ENCODE results near the gene TIMM17A.
"Not testable (repeated sequence)": the region's sequence is repeated elsewhere in the genome, so short reads cannot be mapped to it uniquely, and the experiment has no call there.

Gene TIMM17A
- total RNA-seq = 17.1 to 35.4 (median 28.4) reads per million in 4 donors

DNA sequence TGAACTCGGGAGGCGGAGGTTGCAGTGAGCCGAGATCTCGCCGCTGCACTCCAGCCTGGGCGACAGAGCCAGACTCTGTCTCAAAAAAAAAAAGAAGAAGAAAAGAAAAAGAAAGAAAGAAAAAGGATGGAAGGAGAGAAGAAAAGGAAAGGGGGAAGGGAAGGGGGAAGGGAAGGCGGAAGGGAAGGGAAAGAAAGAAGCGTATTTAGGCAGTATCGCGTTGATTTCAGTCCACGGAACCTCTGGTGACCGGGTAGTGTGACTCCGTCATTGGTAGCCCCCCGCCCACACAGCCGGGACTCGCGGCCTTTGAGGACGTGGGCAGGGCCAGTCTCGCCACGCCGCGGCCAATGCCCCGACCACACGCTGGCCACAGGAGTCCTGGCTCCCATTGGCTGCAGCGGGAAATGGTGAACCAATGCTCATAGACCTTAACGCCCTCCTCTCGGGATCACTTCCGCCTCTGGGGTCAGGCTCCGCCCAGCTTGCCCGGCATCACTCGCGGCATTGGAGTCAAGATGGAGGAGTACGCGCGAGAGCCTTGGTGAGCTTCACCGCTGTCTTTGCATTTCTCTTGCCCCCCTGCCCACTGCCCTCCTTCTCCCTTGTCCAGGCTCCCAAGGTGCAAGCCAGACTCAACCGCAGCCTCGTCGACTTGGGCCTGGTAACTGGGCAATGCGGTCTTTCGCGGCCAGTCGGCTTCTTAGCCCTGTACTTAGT lies at the start of gene TIMM17A:
Gene TIMM17A (plus strand): TSS at position 495 of the 720 bp plus-strand sequence. CDS start 24 bp downstream, at position 519.
- DNase-seq = peak; percentile 79 to 94 (median 88)

DNA sequence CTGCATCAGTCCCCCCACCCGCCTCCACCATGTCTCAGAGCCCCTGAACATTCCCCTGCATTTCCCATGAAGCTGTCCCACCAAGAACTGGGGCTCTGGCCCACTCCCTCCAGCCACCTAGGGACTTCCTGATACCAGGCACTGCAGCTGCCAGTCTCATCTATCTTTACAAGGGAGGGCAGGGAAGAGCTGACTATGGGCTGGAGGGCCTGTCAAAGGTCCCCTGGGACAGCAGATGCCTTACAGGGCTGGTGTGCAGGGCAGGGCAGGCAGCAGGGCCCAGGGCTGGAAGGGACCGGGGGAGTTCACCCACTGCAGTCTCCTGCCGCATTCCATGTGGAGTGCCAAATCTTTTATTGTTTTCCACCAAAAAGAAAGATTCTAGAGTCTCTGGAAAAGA lies 49.0 kb upstream of the TIMM17A start:
- DNase-seq = no peak

DNA sequence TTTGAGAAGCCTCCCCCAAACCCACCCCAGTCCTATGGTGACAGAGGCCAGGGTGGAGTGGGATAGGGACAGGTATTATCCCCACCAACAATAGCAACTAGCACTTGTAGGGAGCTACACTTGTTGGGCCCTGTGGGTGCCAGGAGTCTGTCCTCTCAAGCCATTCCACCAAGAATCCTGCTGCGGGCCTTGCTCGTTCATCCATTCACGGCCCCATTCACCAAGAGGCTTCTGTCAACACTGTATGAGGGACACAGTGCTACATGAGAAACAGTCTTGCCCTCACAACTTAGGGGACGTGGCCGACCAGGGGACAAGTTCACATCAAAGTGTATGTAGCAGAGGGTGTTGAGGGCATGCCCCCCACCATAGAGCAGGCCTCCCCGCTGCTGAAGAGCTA lies 47.7 kb upstream of the TIMM17A start:
- no peak for DNase-seq

DNA sequence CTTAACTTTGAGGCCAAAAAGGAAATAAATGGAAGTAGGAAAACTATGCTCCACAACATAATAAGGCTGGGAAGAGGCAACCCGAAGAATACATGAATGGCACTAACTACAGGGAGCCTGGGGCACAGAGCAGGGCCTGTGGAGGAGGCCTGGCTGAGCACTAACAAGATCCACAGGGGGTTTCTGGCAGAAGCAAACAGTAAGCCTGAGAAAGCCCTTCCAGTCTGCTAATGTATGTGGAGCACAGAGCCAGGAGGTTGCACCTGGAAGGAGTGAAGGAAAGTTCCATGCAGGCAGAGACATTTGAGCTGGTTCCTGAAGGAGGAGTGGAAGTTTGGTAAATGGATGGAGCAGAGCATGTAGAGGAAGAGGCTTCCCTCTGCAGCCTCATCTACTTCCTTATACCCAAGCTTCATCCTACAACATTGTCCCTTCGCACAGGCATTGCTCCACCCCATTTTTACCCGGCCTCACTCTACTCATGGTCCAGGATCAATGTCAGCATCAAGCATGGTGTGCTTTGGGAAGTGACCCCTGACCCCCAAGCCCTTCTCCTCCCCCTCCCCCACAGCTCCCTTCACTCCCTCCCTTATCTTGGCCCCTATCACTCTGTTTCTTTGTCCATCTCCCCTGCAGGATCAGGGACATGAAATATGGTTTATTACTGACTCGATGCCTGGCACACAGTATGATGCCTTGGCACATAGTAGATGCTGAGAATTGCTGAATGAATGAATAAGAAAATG lies 43.3 kb upstream of the TIMM17A start:
- DNase-seq = no peak

DNA sequence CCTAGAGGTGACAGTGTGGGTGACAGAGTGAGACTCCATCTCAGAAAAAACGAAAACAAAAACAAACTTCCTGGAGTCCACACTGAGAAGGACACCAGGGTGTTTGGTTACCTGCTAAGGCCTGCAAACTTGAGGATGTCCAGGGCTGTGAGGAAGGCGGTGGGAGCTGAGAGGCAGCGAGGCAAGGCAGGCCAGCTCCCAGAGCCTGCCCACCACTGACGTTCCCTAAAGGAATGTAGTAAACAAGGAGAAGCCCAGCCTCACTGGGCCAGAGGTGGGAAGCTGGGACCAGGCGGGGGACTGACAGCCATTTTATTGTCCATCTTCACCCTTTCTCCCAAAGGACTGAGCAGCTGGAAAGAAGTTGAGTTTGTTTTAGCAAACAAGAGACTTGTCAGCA lies 42.5 kb upstream of the TIMM17A start:
- DNase-seq = no peak

DNA sequence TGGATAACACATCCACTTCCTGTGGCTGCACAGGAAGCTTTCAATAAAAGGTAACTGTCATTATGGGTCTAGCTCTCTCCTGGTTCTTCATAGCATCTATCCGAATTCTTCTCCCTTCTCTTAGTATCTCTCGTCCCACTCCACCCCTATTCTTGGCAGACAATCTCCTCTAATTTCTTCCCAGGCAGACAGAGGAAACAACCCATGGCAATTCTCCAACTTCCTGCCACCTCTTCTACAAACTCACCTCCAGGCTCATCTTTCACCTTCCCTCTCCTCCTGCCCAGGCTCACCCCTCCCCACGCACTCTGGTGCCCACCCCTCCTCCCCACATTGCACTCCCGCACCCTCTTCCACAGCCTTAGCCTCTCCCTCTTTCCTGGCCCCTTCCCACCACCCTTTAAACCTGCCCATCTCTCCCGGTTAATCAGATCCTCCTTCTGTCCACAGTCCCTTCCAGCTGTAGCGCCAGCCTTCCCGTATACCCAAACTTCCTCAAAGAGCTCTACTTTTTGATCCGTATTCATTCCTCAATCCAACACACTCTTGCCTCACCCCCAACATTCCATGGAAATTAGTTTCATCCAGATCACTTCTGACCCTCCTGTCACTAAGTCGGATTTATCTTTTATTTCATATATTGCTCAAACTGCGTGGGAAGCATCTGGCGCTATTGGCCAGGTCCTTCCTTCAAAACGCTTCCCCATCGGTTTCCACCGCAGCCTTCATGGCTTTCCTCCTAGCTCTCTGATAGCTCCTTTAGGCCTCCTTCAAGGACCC lies 40.7 kb upstream of the TIMM17A start:
- no peak for DNase-seq

DNA sequence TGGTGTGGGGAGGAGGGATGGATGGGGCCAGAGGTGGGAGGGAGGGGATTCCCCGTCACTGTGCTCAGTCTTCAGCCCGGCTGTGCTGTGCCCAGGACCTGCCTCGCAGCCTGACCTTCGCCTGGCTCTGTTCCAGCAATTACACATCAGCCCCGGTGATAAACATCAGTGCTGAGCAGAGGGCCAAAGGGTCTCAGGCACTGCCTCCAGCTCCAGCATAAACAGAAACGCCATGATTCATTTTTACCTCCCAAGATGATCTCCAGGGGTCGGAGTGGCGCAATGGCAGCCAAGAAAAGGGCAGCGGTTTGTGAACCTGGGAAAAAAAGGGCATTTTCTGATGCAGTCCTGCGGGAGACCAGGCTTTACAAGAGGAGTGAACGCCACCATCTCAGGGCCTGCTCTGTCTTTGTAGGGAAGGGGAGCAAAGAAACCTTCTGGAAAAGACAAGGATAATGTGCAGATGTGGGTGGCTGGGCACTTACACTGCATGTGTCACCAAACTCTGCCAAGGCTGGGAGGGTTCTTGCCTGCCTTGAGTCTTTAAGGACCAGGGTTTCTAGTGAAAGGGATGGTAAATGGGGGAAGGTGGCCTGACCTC lies 38.6 kb upstream of the TIMM17A start:
- no peak for DNase-seq

DNA sequence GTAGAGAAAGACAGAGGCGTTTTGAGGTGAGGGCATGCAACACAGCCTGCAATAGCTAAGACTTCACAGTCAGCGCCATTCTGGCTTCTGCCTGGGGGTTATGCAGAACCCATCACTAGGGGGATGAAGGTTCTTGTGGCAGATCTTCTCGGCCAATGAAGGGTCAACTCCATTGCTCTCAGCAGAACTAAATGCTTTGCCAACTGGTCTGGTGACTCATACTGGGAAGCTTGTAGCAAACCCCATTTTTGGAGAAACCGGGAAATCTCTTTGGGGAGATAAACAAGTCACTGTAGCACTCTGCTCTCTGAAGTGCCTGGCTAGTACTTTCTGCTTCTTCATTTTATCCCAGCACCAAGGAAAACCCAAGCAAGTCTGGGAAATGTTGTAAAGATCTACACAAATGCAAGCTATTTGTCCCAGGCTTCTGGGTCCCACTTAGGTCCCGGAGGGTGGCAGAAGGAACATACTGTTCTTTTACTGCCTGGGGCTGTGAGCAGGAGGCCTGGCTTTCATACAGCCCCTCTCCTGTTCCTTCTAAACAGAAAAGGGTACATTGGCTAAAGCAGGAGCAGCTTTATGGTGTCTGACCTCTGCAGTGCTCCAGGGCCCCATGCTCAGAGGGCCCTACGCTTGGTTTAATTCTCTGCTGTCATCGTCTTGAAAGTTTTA lies 37.8 kb upstream of the TIMM17A start:
- no peak for DNase-seq

DNA sequence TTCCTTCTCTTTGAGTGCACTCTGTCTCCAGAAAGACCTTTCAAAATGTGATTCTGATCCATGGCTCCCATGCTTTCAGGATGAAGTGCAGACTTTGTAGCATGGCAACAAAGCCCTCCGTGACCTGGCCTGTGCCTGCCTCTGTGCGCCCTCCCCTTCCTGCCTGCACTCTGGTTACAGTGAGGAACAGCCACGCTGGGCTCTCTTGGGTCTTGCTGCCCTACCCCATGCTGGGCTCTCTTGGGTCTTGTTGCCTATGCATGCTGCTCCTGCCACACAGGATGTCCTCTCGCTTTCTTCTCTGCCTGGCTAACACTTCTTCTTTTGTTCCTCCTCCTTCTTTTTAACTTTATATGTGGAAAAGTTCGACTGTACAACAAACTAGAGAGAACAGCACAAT lies 37.0 kb upstream of the TIMM17A start:
- DNase-seq = no peak

DNA sequence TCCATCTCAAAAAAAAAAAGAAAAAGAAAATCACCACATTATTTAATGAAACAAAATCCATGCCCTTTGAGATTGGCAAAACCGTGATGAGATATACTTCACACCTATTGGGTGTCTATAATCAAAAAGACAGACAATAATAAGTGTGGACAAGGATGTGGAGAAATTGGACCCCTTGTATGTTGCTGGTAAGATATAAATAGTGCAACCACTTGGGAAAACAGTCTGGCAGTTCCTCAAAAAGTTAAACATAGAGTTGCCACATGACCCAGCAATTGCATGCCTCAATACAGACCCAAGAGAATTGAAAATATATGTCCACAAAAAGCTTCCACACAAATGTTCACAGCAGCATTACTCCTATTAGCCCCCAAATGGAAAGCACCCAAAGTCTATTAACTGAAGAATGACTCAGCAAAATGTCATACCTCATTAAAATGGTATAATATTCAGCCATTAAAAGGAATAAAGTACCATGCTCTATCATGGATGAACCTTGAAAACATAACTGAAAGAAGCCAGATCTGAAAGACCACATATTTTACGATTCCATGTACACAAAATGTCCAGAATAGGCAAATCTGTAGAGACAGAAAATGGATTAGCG lies 33.2 kb upstream of the TIMM17A start:
- no peak for DNase-seq

DNA sequence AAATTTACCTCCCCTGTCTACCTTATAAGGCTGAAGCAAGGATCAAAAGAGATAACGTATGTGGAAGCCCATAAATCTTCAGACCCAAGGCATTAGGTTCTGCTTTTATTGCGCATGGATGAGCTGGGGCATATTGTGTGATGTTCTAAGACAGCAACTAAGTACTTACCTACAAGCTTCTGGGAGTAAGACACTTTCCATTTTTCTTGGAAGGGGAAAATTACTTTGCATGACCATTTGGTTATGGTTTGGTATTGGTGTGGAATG lies 30.1 kb upstream of the TIMM17A start:
- DNase-seq = no peak

DNA sequence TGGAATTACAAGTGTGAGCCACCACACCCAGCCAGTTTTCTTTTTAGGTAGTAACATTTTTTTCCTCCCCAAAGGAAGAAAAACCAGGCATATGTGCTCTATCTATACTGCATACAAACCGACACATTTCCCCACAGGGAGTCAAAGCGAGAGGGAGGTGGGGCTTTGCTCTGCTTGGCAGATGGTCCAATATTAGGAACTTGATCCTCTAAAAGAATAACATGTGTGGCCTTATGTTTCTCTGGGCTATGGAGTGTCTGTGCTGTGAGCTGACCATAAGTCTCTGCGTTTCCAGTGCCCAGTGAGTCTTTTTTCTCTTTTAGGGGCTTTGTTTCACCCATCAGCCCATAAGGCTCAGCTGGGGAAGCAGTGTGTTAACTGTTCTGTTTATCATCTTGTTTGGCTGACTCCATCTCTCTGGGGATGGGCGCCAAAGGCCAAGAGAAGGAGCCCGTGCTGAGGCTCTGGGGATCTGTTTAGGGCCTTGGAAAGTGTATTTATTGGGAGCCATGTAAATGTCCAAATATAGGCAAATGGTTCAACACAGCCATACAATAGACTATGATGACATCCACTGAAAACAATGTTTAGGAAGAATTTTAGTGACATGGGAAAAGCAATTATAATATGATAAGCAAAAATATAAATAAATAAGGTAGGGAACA lies 29.2 kb upstream of the TIMM17A start:
- no peak for DNase-seq

DNA sequence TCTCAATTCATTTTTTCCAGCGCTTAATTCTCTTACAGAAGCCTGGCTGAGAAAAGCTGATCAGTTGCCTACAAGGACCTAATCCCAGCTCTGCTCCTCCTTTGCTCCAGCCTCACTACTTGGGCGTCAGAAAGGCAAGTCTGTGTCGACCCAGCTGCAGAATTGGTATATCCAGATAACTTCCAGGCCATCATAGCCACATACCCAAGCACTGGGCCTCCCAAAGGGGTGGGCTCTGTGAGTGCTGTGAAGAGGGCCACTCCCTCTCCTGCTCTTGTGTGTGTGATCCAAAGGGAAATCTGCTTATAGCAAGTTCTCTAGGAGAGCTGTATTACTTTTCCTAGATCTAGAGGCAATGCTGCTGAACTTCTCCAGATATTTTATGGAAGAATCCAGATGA lies 27.0 kb upstream of the TIMM17A start:
- no peak for DNase-seq

DNA sequence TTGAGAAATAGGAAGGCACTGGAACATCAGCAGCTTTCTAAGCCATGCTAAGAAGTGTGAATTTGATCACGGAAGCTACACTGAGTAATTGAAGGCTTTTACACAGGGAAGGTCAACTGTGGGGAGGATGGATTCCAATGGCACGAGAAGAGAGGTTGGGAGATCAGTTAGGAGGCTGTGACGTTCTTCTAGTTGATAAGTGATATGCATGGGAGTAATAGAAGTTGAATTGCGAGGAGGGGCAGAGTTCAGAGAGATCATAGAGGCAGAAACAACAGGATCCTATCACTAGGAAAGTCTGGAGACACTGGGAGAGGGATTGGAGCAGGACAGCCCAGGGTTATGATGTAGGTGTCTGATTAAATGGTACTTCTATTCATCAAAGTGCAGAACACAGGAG lies 25.2 kb upstream of the TIMM17A start:
- no peak for DNase-seq

DNA sequence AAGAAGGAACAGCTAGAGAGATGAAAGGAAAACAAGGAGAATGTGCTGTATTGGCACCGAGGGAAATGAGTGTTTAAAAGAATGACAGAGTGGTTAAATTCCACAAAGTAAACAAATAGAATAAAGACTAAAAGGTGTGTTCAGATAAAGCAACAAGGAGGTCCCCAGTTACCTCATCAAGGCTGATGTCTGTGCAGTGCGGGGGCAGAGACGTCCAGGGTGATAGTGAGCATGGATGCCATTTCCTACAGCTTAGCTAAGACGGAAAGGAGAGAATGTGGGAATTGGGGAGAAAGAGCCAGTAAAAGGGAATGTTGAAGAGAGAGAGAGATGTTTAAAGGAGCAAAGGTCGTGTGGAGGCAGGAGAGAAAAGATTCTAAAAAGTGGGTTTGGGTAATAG lies 24.5 kb upstream of the TIMM17A start:
- DNase-seq = no peak

DNA sequence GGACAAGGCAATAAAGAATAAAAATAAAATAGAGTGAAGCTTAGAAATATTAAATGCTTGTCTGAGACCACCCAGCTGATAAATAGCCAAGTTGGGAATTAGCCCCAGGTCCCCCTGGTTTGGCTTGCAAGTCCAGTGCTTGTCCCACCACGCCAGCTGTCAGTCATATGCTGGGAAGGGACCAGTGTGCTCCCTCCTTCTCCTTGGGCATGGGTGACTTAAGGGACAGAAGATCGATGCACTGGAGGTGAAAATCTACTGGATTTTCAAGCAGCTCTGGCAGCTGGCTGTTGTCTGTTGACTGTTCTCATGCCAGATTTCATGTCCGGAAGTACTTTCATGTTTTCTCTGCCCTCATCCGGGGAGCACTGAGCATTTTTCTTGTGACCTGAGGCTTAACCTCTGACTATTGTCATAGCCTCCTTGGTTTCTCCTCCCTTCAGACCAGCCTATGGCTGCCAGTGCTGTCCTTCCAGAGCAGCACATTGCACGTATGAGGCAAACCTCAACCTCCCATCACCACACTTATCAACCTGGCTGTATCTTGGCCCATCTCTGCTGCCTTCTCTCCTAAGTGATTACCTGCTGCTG lies 21.4 kb upstream of the TIMM17A start:
- DNase-seq = no peak

DNA sequence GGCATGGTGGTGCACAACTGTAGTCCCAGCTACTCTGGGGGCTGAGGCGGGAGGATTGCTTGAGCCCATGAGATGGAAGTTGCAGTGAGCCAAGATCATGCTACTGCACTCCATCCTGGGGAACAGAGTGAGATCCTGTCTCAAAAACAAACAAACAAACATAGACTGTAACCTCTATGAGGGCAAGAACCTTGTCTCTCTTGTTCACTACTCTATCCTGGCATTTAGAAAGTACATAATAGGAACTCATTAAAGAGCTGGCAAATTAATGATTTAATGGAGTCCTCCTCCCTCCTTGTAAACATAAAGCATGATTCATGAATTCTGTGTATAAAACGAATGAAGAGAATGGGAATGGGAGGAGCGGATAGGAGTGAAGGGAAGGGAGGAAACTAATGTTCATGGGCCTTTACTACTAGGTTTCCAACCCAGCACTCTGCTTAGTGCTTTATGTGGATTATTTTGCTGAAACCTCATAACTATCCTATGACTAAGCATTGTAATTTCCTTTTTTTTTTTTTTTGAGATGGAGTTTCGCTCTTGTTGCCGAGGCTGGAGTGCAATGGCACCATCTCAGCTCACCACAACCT lies 17.6 kb upstream of the TIMM17A start:
- DNase-seq = no peak

DNA sequence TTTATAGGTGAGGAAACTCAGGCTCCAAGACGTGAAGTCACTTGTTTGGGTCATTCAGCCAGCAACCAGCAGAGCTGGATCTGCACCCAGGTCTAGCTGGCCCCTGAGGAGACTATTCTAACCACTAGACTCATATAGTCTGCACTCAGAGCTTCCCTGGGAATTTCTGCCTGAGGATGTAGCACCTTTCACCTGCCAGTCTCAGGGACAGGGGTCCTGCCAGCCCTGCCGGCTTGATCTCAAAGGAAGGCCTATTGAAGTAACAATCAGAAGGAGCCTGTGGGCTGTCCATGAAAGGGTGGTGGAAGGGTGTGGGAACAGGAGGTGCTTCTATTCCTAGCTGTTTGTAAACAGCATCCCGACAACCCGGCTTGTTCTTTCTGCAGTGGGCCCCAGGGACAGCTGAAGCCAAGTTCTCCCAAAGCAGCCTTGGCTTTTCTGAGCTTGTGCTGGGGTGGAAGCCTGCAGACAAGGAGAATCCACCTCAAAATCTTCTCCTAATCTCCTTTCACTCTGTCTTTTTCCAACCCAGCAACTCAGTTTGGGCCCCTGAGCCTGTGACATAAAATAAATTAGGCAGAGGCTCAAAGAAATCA lies 16.8 kb upstream of the TIMM17A start:
- DNase-seq = no peak

DNA sequence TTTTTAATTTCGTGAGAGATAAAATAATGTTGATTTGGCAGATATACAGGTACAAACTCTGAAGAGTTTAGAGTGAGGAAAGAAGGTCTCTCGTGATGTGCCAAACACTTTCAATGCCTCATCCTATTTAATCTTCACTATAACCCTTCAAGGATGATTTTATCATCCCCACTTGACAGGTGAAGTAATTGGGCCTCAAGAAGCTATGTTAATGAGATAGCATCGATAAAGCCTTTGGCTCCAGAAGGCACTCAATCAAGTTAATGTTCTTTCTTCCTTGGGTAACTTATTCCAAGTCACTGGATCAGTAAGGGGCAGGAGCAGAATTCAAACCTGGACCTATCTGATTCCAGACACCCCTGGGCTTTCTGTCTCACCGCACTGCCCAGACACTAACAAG lies 16.2 kb upstream of the TIMM17A start:
- no peak for DNase-seq

DNA sequence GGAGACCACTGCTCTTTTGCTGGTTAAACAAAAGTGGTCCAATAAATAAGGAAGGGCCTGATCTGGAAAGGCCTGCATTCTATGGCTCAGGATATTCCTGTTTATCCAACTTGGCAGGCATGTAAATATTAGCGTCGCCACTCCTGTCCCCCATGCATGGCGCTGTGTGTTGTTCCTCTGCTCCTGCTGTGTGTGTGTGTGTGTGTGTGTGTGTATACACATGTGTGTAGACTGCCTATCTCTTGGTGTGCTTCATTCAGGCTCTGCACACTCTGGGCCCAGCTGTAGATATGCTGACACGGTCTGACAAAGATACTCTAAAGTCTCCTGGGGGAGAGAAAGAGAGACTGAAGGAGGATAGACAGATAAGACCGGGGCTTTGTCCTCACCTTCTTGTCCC lies 15.7 kb upstream of the TIMM17A start:
- no peak for DNase-seq

DNA sequence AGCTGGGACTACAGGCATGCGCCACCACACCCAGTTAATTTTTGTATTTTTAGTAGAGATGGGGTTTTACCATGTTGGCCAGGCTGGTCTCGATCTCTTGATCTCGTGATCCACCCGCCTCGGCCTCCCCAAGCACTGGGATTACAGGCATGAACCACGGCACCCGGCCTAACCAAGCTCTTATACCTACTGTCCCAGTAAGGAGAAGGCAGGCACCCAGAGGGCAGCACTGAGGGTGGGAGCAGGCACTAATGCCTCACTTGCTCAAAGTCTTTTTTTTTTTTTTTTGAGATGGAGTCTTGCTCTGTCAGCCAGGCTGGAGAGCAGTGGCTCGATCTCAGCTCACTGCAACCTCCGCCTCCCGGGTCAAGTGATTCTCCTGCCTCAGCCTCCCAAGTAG lies 15.0 kb upstream of the TIMM17A start:
- not testable (repeated sequence) for DNase-seq
